ENCODE measurements around the gene DAND5. TPM values are rescaled to one million over a fixed set of nuclear protein-coding genes. Genes with fewer than 3 reads are reported as not detected.

DAND5 gene
- total and polyA plus RNA-seq, 4 experiments from 2014 or later, result not detected

DNA sequence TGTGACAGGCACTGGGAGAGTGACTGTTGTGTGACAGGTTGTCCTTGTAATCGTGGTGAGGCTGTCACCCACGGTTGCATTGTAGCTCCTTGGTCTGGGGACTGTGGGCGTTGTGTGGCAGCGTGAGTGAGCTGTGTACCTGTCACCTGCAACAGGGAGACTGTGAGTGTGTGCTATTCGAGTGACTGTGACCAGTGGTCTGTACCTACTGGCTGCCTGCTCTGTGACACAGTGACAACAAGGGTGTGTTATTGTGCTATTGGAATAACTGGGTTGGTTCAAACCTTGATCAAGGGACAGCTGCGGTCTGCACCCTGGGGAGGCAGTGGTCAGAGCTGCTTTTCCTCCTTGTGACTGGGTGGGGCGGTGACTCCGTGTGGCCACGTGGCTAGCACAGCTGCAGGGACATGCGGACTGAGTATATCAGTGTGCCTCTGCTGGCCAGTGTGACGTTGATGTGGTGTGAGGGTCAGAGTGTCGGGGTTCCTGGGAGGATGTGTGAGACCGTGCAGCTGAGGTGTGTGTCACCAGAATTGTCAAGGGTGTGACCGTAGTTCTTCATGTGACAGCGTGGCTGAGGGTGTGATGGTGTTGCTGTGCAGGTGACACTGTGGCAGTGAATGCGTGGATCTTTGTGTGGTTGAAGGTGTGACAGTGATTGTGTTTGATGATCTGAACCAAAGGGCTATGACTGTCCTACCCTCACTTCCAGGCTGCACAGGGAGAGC is 15.8 kb downstream of the DAND5 start:
- intact Hi-C loops (cut with micrococcal nuclease), result loop anchor here (5.0 kb wide), 1 partner anchor 747 kb away; no protein-coding TSS in a partner anchor

DNA sequence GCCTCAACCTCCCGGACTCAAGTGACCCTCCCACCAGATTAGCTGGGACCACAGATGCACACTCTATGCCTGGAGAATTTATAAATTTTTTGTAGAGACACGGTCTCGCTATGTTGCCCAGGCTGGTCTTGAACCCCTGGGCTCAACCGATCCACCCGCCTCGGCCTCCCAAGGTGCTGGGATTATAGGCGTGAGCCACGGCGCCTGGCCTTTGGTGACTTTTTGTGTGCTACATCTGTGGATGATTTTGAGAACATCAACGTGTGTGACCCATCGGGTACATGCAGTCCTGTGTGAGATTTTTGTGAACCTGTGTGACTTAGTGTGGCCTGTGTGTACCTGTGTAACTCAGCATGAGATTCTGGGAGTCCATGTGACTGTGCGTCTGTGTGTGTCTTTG is 17.4 kb downstream of the DAND5 start:
- no peaks in the 10 kb centered on the region for H3K27me3 ChIP-seq (ENCODE audit: insufficient read depth, low read length)
- ChIA-PET CTCF (ENCODE audit: partially characterized antibody) (interaction anchor here (0.9 to 15.7 kb wide), 5 partner anchors 18 to 285 kb away, joined by 3 to 248 read pairs (median 3); no protein-coding TSS in a partner anchor), POLR2A (ENCODE audit: partially characterized antibody) (no interaction called here)
- no peaks in the 10 kb centered on the region for H3K9me3 Mint-ChIP-seq
- H3K9me3 ChIP-seq (ENCODE audit: control insufficient read depth in 1 of 2, low read length in 2 of 2), result no peaks in the 10 kb centered on the region
- intact Hi-C loops (cut with micrococcal nuclease), result loop anchor here (5.0 kb wide), 1 partner anchor 746 kb away; no protein-coding TSS in a partner anchor
- no peak overlapping the region for H3K4me3 ChIP-seq (ENCODE audit: low read length in 2 of 2)
- no peaks in the 10 kb centered on the region for H3K36me3 ChIP-seq (ENCODE audit: insufficient read depth, low read length)
- peaks cover 0 to 13% (median 6%) of the 10 kb centered on the region in 4 donors for H3K4me1 Mint-ChIP-seq
- peaks cover 18% of the 10 kb centered on the region for H3K4me1 ChIP-seq (ENCODE audit: insufficient read depth, low read length)
- peaks cover 0 to 10% of the 10 kb centered on the region in 2 donors for H3K27me3 Mint-ChIP-seq
- peak overlapping the region in 2 of 7 donors; percentile 5 to 22 for H3K27ac Mint-ChIP-seq
- no peak overlapping the region for H3K4me3 Mint-ChIP-seq
- DNase-seq, result no peak
- no peak overlapping the region for H3K27ac ChIP-seq (ENCODE audit: low read depth, low read length)
- H3K36me3 Mint-ChIP-seq, result no peaks in the 10 kb centered on the region

More for the DNA sequence above, 15.8 kb downstream of the DAND5 start:
- Mint-ChIP-seq H3K4me3 (no peak overlapping the region), H3K9me3 (no peaks in the 10 kb centered on the region), H3K27me3 (peaks cover 0 to 5% of the 10 kb centered on the region in 2 donors), H3K36me3 (no peaks in the 10 kb centered on the region), H3K4me1 (peaks cover 0 to 13% (median 4%) of the 10 kb centered on the region in 4 donors), H3K27ac (peak overlapping the region in 6 of 7 donors; percentile 9 to 87 (median 60))
- H3K27ac ChIP-seq (ENCODE audit: low read depth, low read length), result no peak overlapping the region
- no peaks in the 10 kb centered on the region for H3K36me3 ChIP-seq (ENCODE audit: insufficient read depth, low read length)
- ChIA-PET POLR2A (ENCODE audit: partially characterized antibody) (interaction anchor here (0.5 kb wide), 1 partner anchor 8 kb away, joined by 3 read pairs; no protein-coding TSS in a partner anchor), CTCF (ENCODE audit: partially characterized antibody) (interaction anchor here (1.0 to 15.7 kb wide), 6 partner anchors 9 to 286 kb away, joined by 3 to 248 read pairs (median 6); no protein-coding TSS in a partner anchor)
- DNase-seq, result no peak
- peaks cover 18% of the 10 kb centered on the region for H3K4me1 ChIP-seq (ENCODE audit: insufficient read depth, low read length)
- H3K27me3 ChIP-seq (ENCODE audit: insufficient read depth, low read length), result no peaks in the 10 kb centered on the region
- H3K9me3 ChIP-seq (ENCODE audit: control insufficient read depth in 1 of 2, low read length in 2 of 2), result no peaks in the 10 kb centered on the region
- no peak overlapping the region for H3K4me3 ChIP-seq (ENCODE audit: low read length in 2 of 2)

DNA sequence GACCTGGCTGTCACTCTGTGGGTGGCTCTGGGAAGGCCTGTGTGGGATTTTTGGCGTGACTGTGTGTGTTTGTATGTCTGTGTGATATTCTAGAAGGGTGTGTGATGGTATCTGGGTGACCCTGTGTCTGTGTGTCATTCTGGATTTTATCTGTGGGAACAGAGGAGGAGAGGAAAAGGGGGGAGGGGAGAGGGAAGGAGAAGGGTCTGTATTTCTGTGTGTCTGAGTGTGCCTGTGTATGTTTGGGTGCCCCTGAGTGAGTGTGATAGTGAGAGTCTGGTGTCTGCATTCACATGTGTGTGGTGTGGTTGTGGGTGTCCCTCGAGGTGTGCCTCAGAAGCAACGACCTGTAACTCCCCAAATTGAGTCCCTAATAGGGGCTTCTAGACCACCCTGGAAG is 17.8 kb downstream of the DAND5 start:
- H3K27me3 ChIP-seq (ENCODE audit: insufficient read depth, low read length), result no peaks in the 10 kb centered on the region
- POLR2A ChIA-PET (ENCODE audit: partially characterized antibody), result no interaction called here
- H3K4me1 ChIP-seq (ENCODE audit: insufficient read depth, low read length), result peaks cover 18% of the 10 kb centered on the region
- intact Hi-C loops (cut with micrococcal nuclease), result loop anchor here (5.0 kb wide), 1 partner anchor 745 kb away; no protein-coding TSS in a partner anchor
- no peak overlapping the region for H3K27ac ChIP-seq (ENCODE audit: low read depth, low read length)
- no peak overlapping the region for H3K4me3 ChIP-seq (ENCODE audit: low read length in 2 of 2)
- no peaks in the 10 kb centered on the region for H3K9me3 ChIP-seq (ENCODE audit: control insufficient read depth in 1 of 2, low read length in 2 of 2)
- CTCF ChIA-PET (ENCODE audit: partially characterized antibody), result no interaction called here
- Mint-ChIP-seq H3K4me1 (peaks cover 0 to 13% (median 6%) of the 10 kb centered on the region in 4 donors), H3K27ac (peak overlapping the region in 3 of 7 donors; percentile 5 to 22 (median 17)), H3K4me3 (no peak overlapping the region), H3K27me3 (peaks cover 0 to 10% of the 10 kb centered on the region in 2 donors), H3K9me3 (no peaks in the 10 kb centered on the region), H3K36me3 (no peaks in the 10 kb centered on the region)
- no peak for DNase-seq
- no peaks in the 10 kb centered on the region for H3K36me3 ChIP-seq (ENCODE audit: insufficient read depth, low read length)

DNA sequence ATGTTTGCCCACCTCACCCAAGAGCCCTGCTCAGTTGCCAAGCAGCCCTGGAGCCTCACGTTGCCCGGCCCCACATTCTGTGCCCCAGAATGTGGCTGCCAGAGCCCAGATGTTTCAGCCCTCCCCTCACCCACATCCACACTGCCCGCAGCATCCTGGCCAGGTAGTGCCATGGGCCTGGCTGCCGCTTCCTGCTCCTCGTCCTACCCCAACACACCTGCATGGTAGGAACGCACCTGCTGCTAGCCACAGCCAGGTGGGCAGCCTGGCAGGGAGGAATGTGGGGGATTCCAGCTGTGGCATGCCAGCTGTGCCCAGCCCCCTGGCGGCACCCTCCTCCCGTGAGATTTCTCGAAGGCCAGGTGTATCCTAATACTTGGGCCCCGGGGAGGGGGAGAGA is 18.4 kb downstream of the DAND5 start:
- intact Hi-C loops (cut with micrococcal nuclease), result loop anchor here (5.0 kb wide), 1 partner anchor 745 kb away; no protein-coding TSS in a partner anchor

DNA sequence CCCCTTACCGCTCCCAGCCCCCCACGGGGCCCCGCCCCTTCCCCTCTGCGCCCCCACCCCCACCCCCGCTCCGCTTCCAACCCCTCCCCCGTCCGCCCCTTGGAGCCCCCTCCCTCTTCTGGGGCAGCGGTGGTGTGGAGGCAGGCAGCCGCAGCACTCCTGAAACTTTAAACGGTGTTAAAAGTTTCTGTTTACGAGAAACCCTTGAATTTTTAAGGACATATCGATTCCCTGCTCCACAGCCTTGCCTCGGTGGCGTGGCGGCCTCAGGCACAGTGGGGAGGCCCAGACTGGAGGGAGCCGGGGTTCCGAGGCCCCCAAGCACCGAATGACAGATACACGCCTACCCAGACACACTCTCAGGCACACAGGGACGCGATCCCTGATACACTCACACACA is 21.1 kb downstream of the DAND5 start:
- H3K9me3 Mint-ChIP-seq, result peaks cover 0 to 6% (median 0%) of the 10 kb centered on the region in 8 donors
- no peak for DNase-seq
- no peaks in the 10 kb centered on the region for H3K36me3 ChIP-seq (ENCODE audit: insufficient read depth, low read length)
- H3K4me1 ChIP-seq (ENCODE audit: insufficient read depth, low read length), result peaks cover 5% of the 10 kb centered on the region
- no peaks in the 10 kb centered on the region for H3K9me3 ChIP-seq (ENCODE audit: control insufficient read depth in 1 of 2, low read length in 2 of 2)
- H3K4me3 ChIP-seq (ENCODE audit: low read length in 2 of 2), result no peak overlapping the region
- peak overlapping the region in 1 of 8 donors; percentile 8 for H3K4me3 Mint-ChIP-seq
- H3K27ac Mint-ChIP-seq, result no peak overlapping the region
- no peak overlapping the region for H3K27ac ChIP-seq (ENCODE audit: low read depth, low read length)
- POLR2A ChIA-PET (ENCODE audit: partially characterized antibody), result no interaction called here
- H3K27me3 Mint-ChIP-seq, result peaks cover 5 to 19% of the 10 kb centered on the region in 2 donors
- no peaks in the 10 kb centered on the region for H3K27me3 ChIP-seq (ENCODE audit: insufficient read depth, low read length)
- CTCF ChIA-PET (ENCODE audit: partially characterized antibody), result no interaction called here
- intact Hi-C loops (cut with micrococcal nuclease), result no loop called here
- peaks cover 7 to 19% (median 8%) of the 10 kb centered on the region in 4 donors for H3K4me1 Mint-ChIP-seq
- H3K36me3 Mint-ChIP-seq, result peaks cover 0 to 2% of the 10 kb centered on the region in 2 donors

More for the DNA sequence above, 18.4 kb downstream of the DAND5 start:
- Histone ChIP-seq H3K27ac (ENCODE audit: low read depth, low read length) (no peak overlapping the region), H3K9me3 (ENCODE audit: control insufficient read depth in 1 of 2, low read length in 2 of 2) (no peaks in the 10 kb centered on the region), H3K4me1 (ENCODE audit: insufficient read depth, low read length) (peaks cover 14% of the 10 kb centered on the region), H3K36me3 (ENCODE audit: insufficient read depth, low read length) (no peaks in the 10 kb centered on the region), H3K4me3 (ENCODE audit: low read length in 2 of 2) (no peak overlapping the region), H3K27me3 (ENCODE audit: insufficient read depth, low read length) (no peaks in the 10 kb centered on the region)
- DNase-seq, result no peak
- H3K9me3 Mint-ChIP-seq, result no peaks in the 10 kb centered on the region
- no peak overlapping the region for H3K27ac Mint-ChIP-seq
- peaks cover 0 to 10% of the 10 kb centered on the region in 2 donors for H3K27me3 Mint-ChIP-seq
- peaks cover 0 to 13% (median 6%) of the 10 kb centered on the region in 4 donors for H3K4me1 Mint-ChIP-seq
- no peak overlapping the region for H3K4me3 Mint-ChIP-seq
- no peaks in the 10 kb centered on the region for H3K36me3 Mint-ChIP-seq
- POLR2A ChIA-PET (ENCODE audit: partially characterized antibody), result no interaction called here
- CTCF ChIA-PET (ENCODE audit: partially characterized antibody), result no interaction called here

DNA sequence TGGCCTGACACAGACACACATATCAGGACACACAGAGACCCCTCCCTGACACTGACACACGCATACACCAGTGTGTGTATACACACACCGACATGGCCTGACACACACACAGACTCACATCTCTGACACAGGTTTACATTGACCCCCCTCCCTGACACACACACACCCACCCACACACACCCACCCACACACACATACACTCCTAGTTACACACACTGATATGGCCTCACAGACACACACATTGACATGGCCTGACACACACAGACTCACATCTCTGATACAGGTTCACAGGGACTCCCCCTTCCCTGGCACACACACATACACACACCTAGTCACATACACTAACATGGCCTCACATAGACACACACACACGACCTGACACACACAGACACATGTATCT is 21.5 kb downstream of the DAND5 start:
- Mint-ChIP-seq H3K27ac (peak overlapping the region in 1 of 7 donors; percentile 6), H3K36me3 (peaks cover 0 to 2% of the 10 kb centered on the region in 2 donors), H3K27me3 (peaks cover 5 to 19% of the 10 kb centered on the region in 2 donors), H3K4me1 (peaks cover 7 to 17% (median 8%) of the 10 kb centered on the region in 4 donors), H3K4me3 (peak overlapping the region in 1 of 8 donors; percentile 8), H3K9me3 (peaks cover 0 to 6% (median 0%) of the 10 kb centered on the region in 8 donors)
- intact Hi-C loops (cut with micrococcal nuclease), result no loop called here
- Histone ChIP-seq H3K4me1 (ENCODE audit: insufficient read depth, low read length) (peaks cover 5% of the 10 kb centered on the region), H3K4me3 (ENCODE audit: low read length in 2 of 2) (no peak overlapping the region), H3K36me3 (ENCODE audit: insufficient read depth, low read length) (no peaks in the 10 kb centered on the region), H3K9me3 (ENCODE audit: control insufficient read depth in 1 of 2, low read length in 2 of 2) (no peaks in the 10 kb centered on the region), H3K27me3 (ENCODE audit: insufficient read depth, low read length) (no peaks in the 10 kb centered on the region), H3K27ac (ENCODE audit: low read depth, low read length) (no peak overlapping the region)
- POLR2A ChIA-PET (ENCODE audit: partially characterized antibody), result no interaction called here
- CTCF ChIA-PET (ENCODE audit: partially characterized antibody), result no interaction called here
- no peak for DNase-seq

DNA sequence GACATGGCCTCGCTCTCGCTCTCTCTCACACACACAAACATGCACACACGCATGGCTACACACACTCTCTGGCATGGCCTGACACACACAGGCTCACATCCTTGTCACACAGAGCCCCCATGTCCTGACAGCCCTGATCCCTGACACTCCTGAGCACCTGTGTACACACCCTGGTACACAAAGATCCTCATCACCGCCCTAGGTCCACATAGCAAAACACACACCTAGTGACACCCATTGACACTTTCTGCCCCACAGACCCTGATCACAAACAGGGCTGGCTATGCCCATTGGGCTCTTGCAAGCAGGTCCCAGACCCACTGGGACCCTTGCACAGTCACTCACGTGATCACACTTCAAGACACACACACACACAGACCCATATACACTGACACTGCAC is 21.9 kb downstream of the DAND5 start:
- H3K27me3 Mint-ChIP-seq, result peaks cover 5 to 19% of the 10 kb centered on the region in 2 donors
- Histone ChIP-seq H3K9me3 (ENCODE audit: control insufficient read depth in 1 of 2, low read length in 2 of 2) (no peaks in the 10 kb centered on the region), H3K4me3 (ENCODE audit: low read length in 2 of 2) (no peak overlapping the region), H3K4me1 (ENCODE audit: insufficient read depth, low read length) (peaks cover 5% of the 10 kb centered on the region), H3K27ac (ENCODE audit: low read depth, low read length) (no peak overlapping the region), H3K36me3 (ENCODE audit: insufficient read depth, low read length) (no peaks in the 10 kb centered on the region), H3K27me3 (ENCODE audit: insufficient read depth, low read length) (no peaks in the 10 kb centered on the region)
- POLR2A ChIA-PET (ENCODE audit: partially characterized antibody), result no interaction called here
- intact Hi-C loops (cut with micrococcal nuclease), result no loop called here
- H3K4me3 Mint-ChIP-seq, result no peak overlapping the region
- H3K36me3 Mint-ChIP-seq, result peaks cover 0 to 2% of the 10 kb centered on the region in 2 donors
- H3K27ac Mint-ChIP-seq, result peak overlapping the region in 1 of 7 donors; percentile 6
- no peak for DNase-seq
- H3K4me1 Mint-ChIP-seq, result peaks cover 7 to 17% (median 8%) of the 10 kb centered on the region in 4 donors
- peaks cover 0 to 6% (median 0%) of the 10 kb centered on the region in 8 donors for H3K9me3 Mint-ChIP-seq
- CTCF ChIA-PET (ENCODE audit: partially characterized antibody), result no interaction called here

Data from CD4-positive, alpha-beta memory T cell (primary cell).